Stimulated activated naive CD8-positive, alpha-beta T cell treated with anti-CD3 and anti-CD28 coated beads, Interleukin-15, Interleukin-2, amounts not matched to agents 100 ng/mL and 50 ng/mL, for 24 hours (primary cell): ENCODE results near the gene RBM41.
"Not testable (repeated sequence)": the region's sequence is repeated elsewhere in the genome, so short reads cannot be mapped to it uniquely, and the experiment has no call there.

Experiments used
- H3K27ac Mint-ChIP-seq: one replicate; pipeline ENCODE4 v1.8.0; 2021; ENCODE audit warnings: mild to moderate bottlenecking, mixed read lengths
- H3K27me3 Mint-ChIP-seq: one replicate; pipeline ENCODE4 v1.8.0; 2021; ENCODE audit warnings: mixed read lengths
- H3K36me3 Mint-ChIP-seq: one replicate; pipeline ENCODE4 v1.8.0; 2021; ENCODE audit warnings: low read depth, mixed read lengths
- H3K4me1 Mint-ChIP-seq: one replicate; pipeline ENCODE4 v1.8.0; 2021; ENCODE audit warnings: low read depth, mixed read lengths
- H3K4me3 Mint-ChIP-seq: one replicate; pipeline ENCODE4 v1.8.0; 2021; ENCODE audit warnings: mild to moderate bottlenecking, mixed read lengths
- H3K9me3 Mint-ChIP-seq: one replicate; pipeline ENCODE4 v1.8.0; 2021; ENCODE audit warnings: mixed read lengths

RBM41 gene

GRCh38 chrX:107107459-107107858 is 11.2 kb downstream of the RBM41 start:
- peaks cover 21% of the 10 kb centered on the region for H3K4me1 Mint-ChIP-seq
- H3K27ac Mint-ChIP-seq: peak overlapping the region; percentile 26
- H3K9me3 Mint-ChIP-seq: no peaks in the 10 kb centered on the region
- peaks cover 50% of the 10 kb centered on the region for H3K36me3 Mint-ChIP-seq
- H3K27me3 Mint-ChIP-seq: no peaks in the 10 kb centered on the region
- no peak overlapping the region for H3K4me3 Mint-ChIP-seq

- peaks cover 44% of the 10 kb centered on the region for H3K36me3 Mint-ChIP-seq
- peaks cover 9% of the 10 kb centered on the region for H3K4me1 Mint-ChIP-seq
- H3K27me3 Mint-ChIP-seq: no peaks in the 10 kb centered on the region
- no peaks in the 10 kb centered on the region for H3K9me3 Mint-ChIP-seq
- H3K4me3 Mint-ChIP-seq: no peak overlapping the region
- no peak overlapping the region for H3K27ac Mint-ChIP-seq
Measured at GRCh38 chrX:107102980-107103379, 15.6 kb downstream of the RBM41 start.

GRCh38 chrX:107076158-107076557 is 42.5 kb downstream of the RBM41 start:
- H3K9me3 Mint-ChIP-seq: peaks cover 8% of the 10 kb centered on the region
- no peak overlapping the region for H3K27ac Mint-ChIP-seq
- H3K27me3 Mint-ChIP-seq: no peaks in the 10 kb centered on the region
- no peaks in the 10 kb centered on the region for H3K4me1 Mint-ChIP-seq
- peaks cover 43% of the 10 kb centered on the region for H3K36me3 Mint-ChIP-seq
- H3K4me3 Mint-ChIP-seq: no peak overlapping the region

- not testable (repeated sequence) for H3K27ac Mint-ChIP-seq, H3K4me1 Mint-ChIP-seq, H3K4me3 Mint-ChIP-seq, H3K27me3 Mint-ChIP-seq, H3K9me3 Mint-ChIP-seq
- peaks cover 12% of the 10 kb centered on the region for H3K36me3 Mint-ChIP-seq
Measured at GRCh38 chrX:107057731-107058130, 60.9 kb downstream of the RBM41 start.

- Mint-ChIP-seq H3K36me3 (peaks cover 12% of the 10 kb centered on the region), H3K4me3 (no peak overlapping the region), H3K27ac (no peak overlapping the region), H3K27me3 (no peaks in the 10 kb centered on the region), H3K4me1 (no peaks in the 10 kb centered on the region), H3K9me3 (peaks cover 5% of the 10 kb centered on the region)
Measured at GRCh38 chrX:107054978-107055377, 63.6 kb downstream of the RBM41 start.

- Mint-ChIP-seq H3K27me3 (peaks cover 8% of the 10 kb centered on the region), H3K4me1 (no peaks in the 10 kb centered on the region), H3K4me3 (no peak overlapping the region), H3K9me3 (no peaks in the 10 kb centered on the region), H3K36me3 (no peaks in the 10 kb centered on the region), H3K27ac (no peak overlapping the region)
Measured at GRCh38 chrX:107050195-107050709, 68.4 kb downstream of the RBM41 start.

GRCh38 chrX:107047622-107048021 is 71.0 kb downstream of the RBM41 start:
- H3K4me1 Mint-ChIP-seq: no peaks in the 10 kb centered on the region
- peaks cover 8% of the 10 kb centered on the region for H3K27me3 Mint-ChIP-seq
- H3K9me3 Mint-ChIP-seq: no peaks in the 10 kb centered on the region
- no peak overlapping the region for H3K27ac Mint-ChIP-seq
- no peak overlapping the region for H3K4me3 Mint-ChIP-seq
- H3K36me3 Mint-ChIP-seq: no peaks in the 10 kb centered on the region

- no peaks in the 10 kb centered on the region for H3K36me3 Mint-ChIP-seq
- H3K4me3 Mint-ChIP-seq: no peak overlapping the region
- peaks cover 4% of the 10 kb centered on the region for H3K27me3 Mint-ChIP-seq
- H3K9me3 Mint-ChIP-seq: no peaks in the 10 kb centered on the region
- no peaks in the 10 kb centered on the region for H3K4me1 Mint-ChIP-seq
- no peak overlapping the region for H3K27ac Mint-ChIP-seq
Measured at GRCh38 chrX:107029752-107030151, 88.9 kb downstream of the RBM41 start.

GRCh38 chrX:107025545-107025944 is 93.1 kb downstream of the RBM41 start:
- H3K27me3 Mint-ChIP-seq: no peaks in the 10 kb centered on the region
- H3K36me3 Mint-ChIP-seq: no peaks in the 10 kb centered on the region
- no peaks in the 10 kb centered on the region for H3K9me3 Mint-ChIP-seq
- no peaks in the 10 kb centered on the region for H3K4me1 Mint-ChIP-seq
- H3K4me3 Mint-ChIP-seq: no peak overlapping the region
- H3K27ac Mint-ChIP-seq: no peak overlapping the region

GRCh38 chrX:107014936-107015335 is 103.7 kb downstream of the RBM41 start:
- Mint-ChIP-seq H3K4me3 (no peak overlapping the region), H3K9me3 (no peaks in the 10 kb centered on the region), H3K27me3 (no peaks in the 10 kb centered on the region), H3K36me3 (no peaks in the 10 kb centered on the region), H3K4me1 (no peaks in the 10 kb centered on the region), H3K27ac (no peak overlapping the region)
